Measurements from ENCODE around the gene BCKDHB. TPM values are rescaled to one million over a fixed set of nuclear protein-coding genes. Genes with fewer than 3 reads are reported as not detected.
A peak's percentile ranks its signal among the peaks of the same experiment; 100 is the strongest.

BCKDHB gene
- total RNA-seq, 3 donors from 2014 or later: 19.0 to 33.7 (median 23.4) TPM

GRCh38 chr6:80335121-80335531 is 228.7 kb downstream of the BCKDHB start:
- Histone ChIP-seq H3K27me3 (no peaks in the 10 kb centered on the region), H3K36me3 (no peaks in the 10 kb centered on the region), H3K9me3 (no peaks in the 10 kb centered on the region), H3K4me1 (no peaks in the 10 kb centered on the region), H3K4me3 (peak overlapping the region in 1 of 3 donors; percentile 15), H3K27ac (no peak overlapping the region)
- no peak for TF ChIP-seq CTCF (IDR thresholded peaks at IDR 0.05)
- no peak for TF ChIP-seq POLR2A (IDR thresholded peaks at IDR 0.05)
- no peak for TF ChIP-seq POLR2AphosphoS5 (IDR thresholded peaks at IDR 0.05)
- intact Hi-C loops (cut with DNase I; ENCODE audit: low total_unique reads): no loop called here
- no peak for DNase-seq (ENCODE audit: low spot score in 2 of 2)

DNA sequence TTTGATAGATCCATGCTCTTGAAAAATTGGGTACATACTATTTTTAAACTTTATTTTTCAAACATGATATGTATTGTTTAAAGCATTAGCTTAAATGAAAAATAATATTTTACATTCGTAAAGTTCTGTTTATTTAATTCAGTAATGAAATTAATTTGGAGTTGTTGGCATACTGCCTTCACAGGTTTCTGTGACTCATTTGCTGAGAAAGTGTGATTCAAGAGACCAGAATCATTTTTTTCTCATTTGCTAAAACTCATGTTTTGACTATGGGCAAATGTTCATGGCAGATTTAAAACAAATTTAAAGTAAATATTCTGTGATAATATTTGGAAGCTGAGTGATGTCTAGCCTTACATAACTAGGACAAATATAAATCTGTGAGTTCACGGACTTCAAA is 230.4 kb downstream of the BCKDHB start:
- TF ChIP-seq POLR2AphosphoS5 (IDR thresholded peaks at IDR 0.05): no peak
- TF ChIP-seq CTCF (IDR thresholded peaks at IDR 0.05): no peak
- no peak for TF ChIP-seq POLR2A (IDR thresholded peaks at IDR 0.05)

DNA sequence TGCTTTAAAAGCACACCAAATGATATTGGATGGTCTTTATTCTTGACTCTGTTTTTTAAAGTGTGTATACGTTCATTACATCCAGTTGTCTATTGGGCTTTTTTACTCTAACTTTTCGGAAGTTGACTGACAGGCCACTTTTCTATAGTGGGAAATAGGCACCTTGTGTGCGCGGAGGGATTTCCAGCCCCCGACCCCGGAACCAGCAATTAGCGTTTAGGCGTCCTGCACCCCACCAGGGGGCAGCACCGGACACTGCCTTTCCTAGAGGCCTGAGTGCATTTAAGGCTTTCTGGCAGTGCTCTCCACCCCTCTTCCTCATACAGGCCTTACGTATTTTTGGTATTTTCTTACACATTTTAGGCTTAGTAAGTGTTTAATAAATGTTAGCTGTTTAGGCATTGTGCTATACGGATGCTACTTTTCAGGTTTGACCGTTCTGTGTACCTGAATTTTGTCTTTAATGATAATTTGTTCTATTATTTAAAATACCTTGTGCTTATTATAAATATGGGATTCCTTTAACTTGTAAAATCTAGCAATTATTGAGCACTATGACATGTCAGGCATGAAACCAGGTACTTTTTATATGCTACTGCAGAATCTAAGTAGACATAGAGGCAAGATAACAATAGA is 231.8 kb downstream of the BCKDHB start:
- Histone ChIP-seq H3K4me3 (no peak overlapping the region), H3K27ac (no peak overlapping the region), H3K4me1 (no peaks in the 10 kb centered on the region), H3K36me3 (no peaks in the 10 kb centered on the region), H3K9me3 (no peaks in the 10 kb centered on the region), H3K27me3 (no peaks in the 10 kb centered on the region)
- no peak for DNase-seq (ENCODE audit: low spot score in 2 of 2)
- intact Hi-C loops (cut with DNase I; ENCODE audit: low total_unique reads): no loop called here
- TF ChIP-seq CTCF (IDR thresholded peaks at IDR 0.05): peak in 1 of 3 donors; percentile 38
- no peak for TF ChIP-seq POLR2A (IDR thresholded peaks at IDR 0.05)

More for the DNA sequence above, 230.4 kb downstream of the BCKDHB start:
- no peaks in the 10 kb centered on the region for H3K36me3 ChIP-seq
- no peaks in the 10 kb centered on the region for H3K4me1 ChIP-seq
- DNase-seq (ENCODE audit: low spot score in 2 of 2): no peak
- intact Hi-C loops (cut with DNase I; ENCODE audit: low total_unique reads): no loop called here
- no peaks in the 10 kb centered on the region for H3K27me3 ChIP-seq
- H3K27ac ChIP-seq: no peak overlapping the region
- no peaks in the 10 kb centered on the region for H3K9me3 ChIP-seq
- no peak overlapping the region for H3K4me3 ChIP-seq

GRCh38 chr6:80339421-80339820 is 232.9 kb downstream of the BCKDHB start:
- Histone ChIP-seq H3K4me3 (no peak overlapping the region), H3K27ac (no peak overlapping the region), H3K36me3 (no peaks in the 10 kb centered on the region), H3K27me3 (no peaks in the 10 kb centered on the region), H3K4me1 (no peaks in the 10 kb centered on the region), H3K9me3 (no peaks in the 10 kb centered on the region)
- intact Hi-C loops (cut with DNase I; ENCODE audit: low total_unique reads): no loop called here
- DNase-seq (ENCODE audit: low spot score in 2 of 2): no peak
- TF ChIP-seq CTCF (IDR thresholded peaks at IDR 0.05): no peak
- no peak for TF ChIP-seq POLR2AphosphoS5 (IDR thresholded peaks at IDR 0.05)
- no peak for TF ChIP-seq POLR2A (IDR thresholded peaks at IDR 0.05)

- Histone ChIP-seq H3K27me3 (no peaks in the 10 kb centered on the region), H3K36me3 (no peaks in the 10 kb centered on the region), H3K4me3 (no peak overlapping the region), H3K9me3 (no peaks in the 10 kb centered on the region), H3K27ac (no peak overlapping the region), H3K4me1 (no peaks in the 10 kb centered on the region)
- intact Hi-C loops (cut with DNase I; ENCODE audit: low total_unique reads): no loop called here
- no peak for DNase-seq (ENCODE audit: low spot score in 2 of 2)
- TF ChIP-seq CTCF (IDR thresholded peaks at IDR 0.05) (no peak), POLR2AphosphoS5 (IDR thresholded peaks at IDR 0.05) (no peak), POLR2A (IDR thresholded peaks at IDR 0.05) (no peak)
These were observed 233.8 kb downstream of the BCKDHB start for GRCh38 chr6:80340280-80340679.
